Stimulated activated CD4-positive, alpha-beta T cell treated with anti-CD3 and anti-CD28 coated beads, Interleukin-15, amount 100 ng/mL, for 24 hours (primary cell): ENCODE results near the gene DGUOK.
A peak's percentile ranks its signal among the peaks of the same experiment; 100 is the strongest.
"Not testable (repeated sequence)": the region's sequence is repeated elsewhere in the genome, so short reads cannot be mapped to it uniquely, and the experiment has no call there.

ENCODE experiments used
- DNase-seq: peaks from one replicate; pipeline ENCODE4 v3.0.0-alpha.2; 2020

Gene DGUOK

GRCh38 chr2:73922681-73923080 is 4.0 kb upstream of the DGUOK start:
- DNase-seq: no peak

GRCh38 chr2:73925033-73925704 is 1.5 kb upstream of the DGUOK start:
- no peak for DNase-seq

- DNase-seq: no peak
Observed at GRCh38 chr2:73925853-73926492, 707 bp upstream of the DGUOK start.

- no peak for DNase-seq
Observed at GRCh38 chr2:73927344-73927743, 664 bp downstream of the DGUOK start.

GRCh38 chr2:73928963-73929347 is 2.3 kb downstream of the DGUOK start:
- no peak for DNase-seq

- no peak for DNase-seq
Observed at GRCh38 chr2:73930386-73930785, 3.7 kb downstream of the DGUOK start.

- DNase-seq: peak; percentile 67
Observed at GRCh38 chr2:73931531-73932500, 5.1 kb downstream of the DGUOK start.

- no peak for DNase-seq
Observed at GRCh38 chr2:73933194-73933593, 6.5 kb downstream of the DGUOK start.

- DNase-seq: no peak
Observed at GRCh38 chr2:73935641-73936040, 9.0 kb downstream of the DGUOK start.

GRCh38 chr2:73937103-73937885 is 10.6 kb downstream of the DGUOK start:
- no peak for DNase-seq

GRCh38 chr2:73937899-73938298 is 11.2 kb downstream of the DGUOK start:
- no peak for DNase-seq

- DNase-seq: no peak
Observed at GRCh38 chr2:73938718-73939352, 12.2 kb downstream of the DGUOK start.

- DNase-seq: peak; percentile 34
Observed at GRCh38 chr2:73939419-73939818, 12.7 kb downstream of the DGUOK start.

- not testable (repeated sequence) for DNase-seq
Observed at GRCh38 chr2:73940066-73940465, 13.4 kb downstream of the DGUOK start.

GRCh38 chr2:73942664-73943063 is 16.0 kb downstream of the DGUOK start:
- DNase-seq: no peak

GRCh38 chr2:73944714-73945113 is 18.0 kb downstream of the DGUOK start:
- peak; percentile 41 for DNase-seq

- no peak for DNase-seq
Observed at GRCh38 chr2:73946215-73946614, 19.5 kb downstream of the DGUOK start.

- DNase-seq: no peak
Observed at GRCh38 chr2:73946666-73947065, 20.0 kb downstream of the DGUOK start.

GRCh38 chr2:73947412-73948018 is 20.8 kb downstream of the DGUOK start:
- no peak for DNase-seq

GRCh38 chr2:73949802-73950201 is 23.1 kb downstream of the DGUOK start:
- DNase-seq: no peak

- DNase-seq: no peak
Observed at GRCh38 chr2:73952499-73953446, 26.1 kb downstream of the DGUOK start.
